GM18505 (cell line): ENCODE data around the gene DRD1.
"Not testable (repeated sequence)": the region's sequence is repeated elsewhere in the genome, so short reads cannot be mapped to it uniquely, and the experiment has no call there.

Experiments used
- ATAC-seq: cut with Tn5 transposase; IDR thresholded peaks from one replicate; pipeline ENCODE4 v1.9.1; 2021; ENCODE audit not compliant: unreplicated experiment
- POLR2A ChIP-seq: IDR thresholded peaks from 4 replicates; pipeline ENCODE4 v1.6.1; 2011; ENCODE audit warnings: borderline replicate concordance; ENCODE audit not compliant: insufficient read depth, insufficient read length; ENCODE audit errors: extremely low read depth

The DRD1 gene

GRCh38 chr5:175463641-175464040 lies 19.7 kb upstream of the DRD1 start:
- ATAC-seq = no peak
- TF ChIP-seq POLR2A = no peak

GRCh38 chr5:175461370-175461769 lies 17.4 kb upstream of the DRD1 start:
- ATAC-seq = no peak
- TF ChIP-seq POLR2A = no peak

DNA sequence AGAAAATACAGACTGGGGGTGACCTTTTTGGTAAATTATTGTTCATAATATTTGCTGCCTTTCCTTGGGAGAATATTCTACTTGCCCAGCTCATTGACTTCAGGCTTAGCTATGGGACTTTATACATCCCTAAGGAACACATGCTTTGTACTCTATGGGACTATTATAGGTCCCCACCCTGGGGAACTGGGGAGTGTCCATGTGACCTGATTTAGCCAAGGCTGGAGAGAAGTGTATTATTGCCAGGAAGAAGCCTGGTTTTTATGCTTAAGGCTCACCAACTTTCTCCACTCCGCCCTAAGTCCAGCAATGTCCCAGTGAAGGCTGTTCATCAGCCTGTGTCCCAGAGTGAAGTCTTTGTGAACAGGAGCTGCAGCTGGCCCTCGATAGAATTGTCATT lies 16.6 kb upstream of the DRD1 start:
- no peak for ATAC-seq
- no peak for TF ChIP-seq POLR2A

DNA sequence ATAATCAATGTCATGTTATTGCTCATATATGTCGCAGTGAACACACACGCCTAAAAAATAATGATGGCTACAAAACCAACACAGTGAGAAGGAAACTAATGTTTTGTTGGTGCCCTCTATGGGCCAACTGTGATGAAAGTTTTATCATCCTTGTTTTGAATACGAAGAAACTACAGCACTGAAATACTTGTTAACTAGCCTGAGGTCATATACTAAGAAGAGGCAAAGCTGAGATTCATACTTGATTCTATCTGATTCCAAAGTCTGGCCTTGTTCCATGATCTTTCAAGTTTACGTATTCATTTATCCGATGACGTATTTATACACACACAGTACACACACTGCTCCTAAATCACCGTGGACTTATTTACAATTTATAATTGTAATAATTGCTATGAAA lies 16.1 kb upstream of the DRD1 start:
- no peak for ATAC-seq
- no peak for TF ChIP-seq POLR2A

GRCh38 chr5:175457466-175457865 lies 13.5 kb upstream of the DRD1 start:
- ATAC-seq = peak; percentile 89
- no peak for TF ChIP-seq POLR2A

- no peak for ATAC-seq
- TF ChIP-seq POLR2A = no peak
Observed at GRCh38 chr5:175456105-175456742, 12.2 kb upstream of the DRD1 start.

GRCh38 chr5:175454338-175454737 lies 10.4 kb upstream of the DRD1 start:
- ATAC-seq = not testable (repeated sequence)

GRCh38 chr5:175452166-175452565 lies 8.2 kb upstream of the DRD1 start:
- TF ChIP-seq POLR2A = no peak
- no peak for ATAC-seq

GRCh38 chr5:175448276-175448675 lies 4.3 kb upstream of the DRD1 start:
- ATAC-seq = no peak
- TF ChIP-seq POLR2A = no peak

GRCh38 chr5:175447571-175447970 lies 3.6 kb upstream of the DRD1 start:
- TF ChIP-seq POLR2A = no peak
- ATAC-seq = no peak

- ATAC-seq = not testable (repeated sequence)
Observed at GRCh38 chr5:175446378-175446777, 2.4 kb upstream of the DRD1 start.

DNA sequence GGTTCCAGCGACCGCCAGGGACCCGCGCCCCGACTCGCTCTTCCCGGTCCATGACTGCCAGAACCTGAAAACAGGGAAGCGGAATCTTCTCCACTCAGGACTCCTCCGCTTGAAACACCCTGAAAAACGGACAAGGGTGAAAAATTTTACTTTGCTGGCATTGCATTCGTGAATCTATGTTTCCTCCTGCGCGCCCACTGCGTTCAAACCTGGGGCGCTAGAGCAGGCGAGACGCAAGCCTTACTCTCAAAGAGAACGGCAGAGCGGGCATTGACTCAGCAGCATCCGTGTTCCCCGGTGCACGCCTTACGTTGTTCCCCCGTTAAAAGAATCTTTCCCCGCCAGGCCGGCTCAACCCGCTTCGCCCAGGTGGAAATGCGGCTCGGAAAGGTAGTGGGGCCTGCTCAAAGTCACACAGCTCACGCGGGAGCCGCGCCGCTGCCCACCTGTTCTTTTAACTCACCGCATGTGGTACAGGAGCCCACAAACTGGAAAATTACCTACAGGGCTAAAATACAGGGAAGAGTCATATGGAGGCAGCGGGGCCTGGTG lies 999 bp upstream of the DRD1 start:
- TF ChIP-seq POLR2A = no peak
- ATAC-seq = no peak

DNA sequence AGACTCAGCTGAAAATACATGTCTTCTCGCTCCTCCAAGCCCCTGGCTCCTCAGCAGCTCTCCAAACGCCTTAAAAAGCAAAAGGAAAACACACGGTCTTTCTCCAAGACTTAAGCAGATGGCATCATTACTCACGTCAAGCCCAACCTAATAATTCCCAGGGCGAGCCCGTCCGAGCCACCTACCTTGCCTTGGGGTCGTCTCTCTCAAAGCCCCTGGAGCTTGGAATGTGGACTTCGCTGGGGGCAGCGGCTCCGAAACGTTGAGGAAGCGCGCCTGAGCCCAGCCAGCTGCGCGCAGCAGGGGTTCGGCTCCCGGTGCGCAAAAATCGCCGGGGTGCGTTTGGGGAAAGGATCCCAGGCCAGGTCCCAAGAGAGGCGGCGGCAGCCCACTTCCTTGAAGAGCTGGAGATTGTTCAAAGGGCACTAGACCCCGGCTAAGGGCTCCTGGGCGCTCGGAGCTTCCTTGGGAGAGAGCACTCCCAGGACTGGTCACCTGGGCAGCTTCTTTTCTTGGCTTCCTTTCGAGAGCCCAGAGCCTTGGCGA lies 395 bp downstream of the DRD1 start:
- no peak for TF ChIP-seq POLR2A
- ATAC-seq = no peak

DNA sequence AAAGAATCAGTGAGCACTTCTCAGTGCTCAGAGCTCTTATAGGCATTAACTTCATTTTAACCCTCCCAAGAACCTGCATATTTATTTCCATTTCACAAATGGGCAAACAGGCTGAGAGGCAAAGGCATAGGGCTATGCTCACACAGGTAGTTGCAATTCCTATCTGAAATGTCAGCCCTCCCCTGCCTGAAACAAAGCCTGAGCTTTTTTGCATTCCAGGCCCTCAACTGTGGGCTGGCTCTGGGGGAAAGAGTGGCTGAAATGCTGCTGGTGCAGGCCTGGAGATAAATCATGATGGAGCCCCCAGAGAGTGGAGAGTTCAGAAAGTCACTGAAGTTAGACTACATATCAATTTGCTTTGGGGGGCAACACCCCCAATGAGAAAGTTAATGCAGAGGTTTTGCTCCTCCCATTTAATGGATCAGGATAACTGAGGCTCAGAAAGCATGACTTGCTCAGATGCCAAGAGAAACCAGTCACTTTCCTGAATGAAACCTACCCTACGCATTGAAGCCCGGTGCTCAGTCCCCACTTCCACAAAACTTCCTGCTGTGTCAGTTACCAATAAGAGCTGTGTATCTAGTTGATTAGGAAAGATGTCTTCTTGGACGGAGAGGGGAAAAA lies 5.6 kb downstream of the DRD1 start:
- no peak for TF ChIP-seq POLR2A
- ATAC-seq = no peak

DNA sequence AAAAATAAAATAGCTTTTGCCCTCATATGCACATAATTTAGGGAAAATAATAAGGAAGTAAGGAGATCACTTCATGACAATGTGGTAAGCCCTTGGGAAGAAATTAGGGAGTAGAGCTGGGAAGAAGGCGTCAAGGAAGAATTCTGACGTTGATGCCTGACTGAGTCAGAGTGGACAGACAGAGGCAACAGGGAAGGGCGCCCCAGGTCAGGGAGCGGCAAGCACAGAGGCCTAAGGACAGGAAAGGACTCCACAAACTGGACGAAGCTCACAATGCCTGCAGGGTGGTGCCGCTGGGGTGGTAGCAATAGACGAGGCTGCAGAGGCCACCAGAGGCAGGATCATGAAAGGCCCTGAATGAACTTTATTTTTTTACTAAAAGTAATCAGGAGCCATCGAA lies 7.6 kb downstream of the DRD1 start:
- no peak for ATAC-seq

DNA sequence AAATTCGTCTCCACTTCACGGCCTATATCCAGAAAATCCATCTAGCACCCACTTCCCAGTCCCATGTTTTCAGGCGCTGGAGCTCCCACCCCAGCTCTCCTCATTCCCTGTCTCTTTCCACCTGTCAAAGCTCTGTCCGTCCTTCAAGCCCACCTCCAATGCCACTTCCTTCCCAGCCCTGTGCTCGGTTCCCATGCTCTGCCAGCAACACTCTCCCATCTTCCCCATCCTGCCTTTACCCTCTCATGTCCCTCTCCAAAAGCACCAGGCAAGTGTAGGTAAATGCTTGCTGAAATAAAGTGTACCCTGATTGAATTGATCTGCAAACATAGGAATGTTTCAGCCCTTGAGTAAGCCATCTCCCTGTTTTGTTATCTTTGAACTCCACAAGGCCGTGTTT lies 9.2 kb downstream of the DRD1 start:
- TF ChIP-seq POLR2A = no peak
- no peak for ATAC-seq

More for the DNA sequence above, 7.6 kb downstream of the DRD1 start:
- no peak for TF ChIP-seq POLR2A
